HG03097 (cell line): Measurements from ENCODE around the gene CACYBP.
"Not testable (repeated sequence)": the region's sequence is repeated elsewhere in the genome, so short reads cannot be mapped to it uniquely, and the experiment has no call there.

ENCODE experiments used
- ATAC-seq: cut with Tn5 transposase; IDR thresholded peaks from one replicate; pipeline ENCODE4 v1.9.1; 2021; ENCODE audit not compliant: unreplicated experiment, low FRiP score

Gene CACYBP

DNA sequence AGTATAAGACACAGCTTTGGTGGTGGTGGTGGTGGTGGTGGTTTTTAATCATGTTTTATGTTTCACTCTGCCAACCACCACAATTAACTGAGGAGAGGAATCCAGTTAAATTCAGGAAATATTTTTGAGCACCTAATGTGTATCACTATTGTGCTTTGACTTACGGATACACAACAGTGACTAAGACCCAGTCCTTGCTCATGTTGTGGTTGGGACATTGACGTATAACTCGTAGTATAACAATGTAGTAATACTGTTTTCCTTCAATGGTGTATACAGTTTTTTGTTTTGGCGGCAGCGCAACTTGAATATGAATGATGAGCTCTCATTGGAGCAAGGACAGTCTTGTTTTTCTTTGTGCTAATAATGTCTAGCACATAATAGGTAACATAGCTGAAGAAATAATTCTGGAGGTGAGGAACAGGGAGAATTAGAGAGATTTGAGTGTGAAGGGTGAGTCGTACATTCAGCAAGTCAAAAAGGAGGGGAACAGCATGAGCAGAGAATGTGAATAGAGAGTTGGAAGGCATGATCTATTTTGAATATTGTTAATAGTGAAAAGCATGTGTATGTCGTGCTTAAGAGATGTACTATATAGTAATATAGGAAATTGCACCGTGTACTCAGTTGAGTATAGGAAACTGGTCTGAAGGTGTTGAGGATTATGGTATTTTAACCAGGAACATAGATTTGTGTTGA lies 5.5 kb downstream of the CACYBP start:
- no peak for ATAC-seq

GRCh38 chr1:175009532-175009931 lies 9.8 kb downstream of the CACYBP start:
- no peak for ATAC-seq

DNA sequence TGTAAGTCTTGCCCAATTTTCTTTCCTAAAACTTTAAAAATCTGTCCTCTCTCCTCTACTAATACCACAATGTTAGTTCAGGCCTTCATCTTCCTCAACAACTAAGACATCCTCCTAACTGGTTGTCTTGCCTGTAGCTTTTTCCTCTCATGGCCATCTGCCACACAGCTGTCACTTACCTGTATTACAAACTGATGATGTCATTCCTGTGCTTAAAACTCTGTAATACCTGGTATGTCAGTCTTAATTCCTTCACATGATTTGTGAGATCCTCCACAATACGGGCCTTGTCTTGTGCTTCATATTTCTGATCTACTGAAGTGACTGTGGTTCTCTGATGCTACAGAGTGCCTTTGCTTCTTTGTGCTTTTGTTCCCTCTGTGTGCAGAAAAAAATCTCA lies 13.7 kb downstream of the CACYBP start:
- no peak for ATAC-seq

- no peak for ATAC-seq
Observed at GRCh38 chr1:175015243-175015642, 15.5 kb downstream of the CACYBP start.

DNA sequence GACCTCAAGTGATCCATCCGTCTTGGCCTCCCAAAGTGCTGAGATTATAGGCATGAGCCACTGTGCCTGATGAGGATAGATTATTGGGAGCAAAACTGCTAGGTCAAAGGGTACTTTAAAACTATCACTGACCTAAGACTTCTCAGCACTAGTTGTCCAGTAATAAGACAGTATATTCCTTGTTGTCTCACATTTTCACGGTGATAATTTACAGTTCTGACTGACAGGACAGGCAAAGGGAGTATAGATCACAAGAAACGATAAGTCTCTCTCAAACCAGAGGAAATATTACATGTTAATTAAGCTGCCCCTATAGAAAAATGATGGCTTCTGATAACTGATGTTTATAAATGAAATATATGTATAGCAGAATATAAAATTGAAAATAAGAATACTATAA lies 19.8 kb downstream of the CACYBP start:
- ATAC-seq = no peak

- peak; percentile 90 for ATAC-seq
Observed at GRCh38 chr1:175023043-175023921, 23.5 kb downstream of the CACYBP start, which contains the start of gene MRPS14. Gene MRPS14, minus strand, starts transcription at chr1:175023425. Its CDS starts 17 bp downstream, at chr1:175023408.

DNA sequence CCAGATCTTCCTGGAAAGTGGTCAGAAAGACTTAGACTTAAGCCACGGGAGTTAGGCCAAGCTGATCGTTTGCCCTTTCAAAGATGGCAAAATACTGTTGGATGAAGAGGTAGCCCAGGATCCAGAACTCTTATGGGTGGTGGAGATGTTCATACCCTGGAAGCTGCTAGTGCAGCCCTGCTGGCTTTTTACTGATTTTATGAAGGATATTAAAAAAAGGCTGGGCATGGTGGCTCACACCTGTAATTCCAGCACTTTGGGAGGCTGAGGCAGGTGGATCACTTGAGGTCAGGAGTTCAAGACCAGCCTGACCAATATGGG lies 24.1 kb downstream of the CACYBP start:
- peak; percentile 13 for ATAC-seq

DNA sequence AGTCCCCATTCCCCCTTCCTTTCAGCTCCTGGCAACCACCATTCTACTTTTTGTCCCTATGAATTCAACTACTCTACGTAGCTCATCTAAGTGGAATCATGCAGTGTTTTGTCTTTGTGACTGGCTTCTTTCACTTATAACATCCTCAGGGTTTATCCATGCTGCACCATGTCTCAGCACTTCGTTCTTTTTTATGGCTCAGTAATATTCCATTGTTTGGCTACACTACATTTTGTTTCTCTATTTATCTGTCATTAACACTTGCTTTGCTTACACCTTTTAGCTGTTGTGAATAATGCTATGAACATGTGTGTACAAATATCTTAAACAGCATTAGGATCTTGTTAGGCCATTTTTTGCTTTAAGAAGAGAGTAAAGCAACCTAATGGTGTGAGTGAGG lies 25.0 kb downstream of the CACYBP start:
- ATAC-seq = no peak

DNA sequence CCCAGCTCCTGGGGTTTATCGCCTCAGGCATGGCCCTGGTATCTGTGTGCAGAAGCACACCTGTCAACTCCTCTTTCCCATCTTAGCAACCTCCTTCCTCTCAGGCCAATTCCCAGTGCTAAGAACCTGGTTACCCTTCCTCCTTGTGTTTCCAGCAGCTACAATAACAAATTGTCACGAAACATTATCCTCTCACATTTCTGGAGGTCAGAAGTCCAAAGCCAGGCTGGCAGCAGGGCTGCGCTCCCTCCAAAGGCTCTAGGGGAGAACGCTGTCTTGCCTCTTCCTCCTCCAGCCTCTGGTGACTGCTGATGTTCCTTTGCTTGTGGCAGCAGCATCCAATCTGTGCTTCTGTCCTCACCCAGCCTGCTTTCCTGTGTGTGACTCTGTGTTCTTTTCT lies 34.2 kb downstream of the CACYBP start:
- no peak for ATAC-seq

DNA sequence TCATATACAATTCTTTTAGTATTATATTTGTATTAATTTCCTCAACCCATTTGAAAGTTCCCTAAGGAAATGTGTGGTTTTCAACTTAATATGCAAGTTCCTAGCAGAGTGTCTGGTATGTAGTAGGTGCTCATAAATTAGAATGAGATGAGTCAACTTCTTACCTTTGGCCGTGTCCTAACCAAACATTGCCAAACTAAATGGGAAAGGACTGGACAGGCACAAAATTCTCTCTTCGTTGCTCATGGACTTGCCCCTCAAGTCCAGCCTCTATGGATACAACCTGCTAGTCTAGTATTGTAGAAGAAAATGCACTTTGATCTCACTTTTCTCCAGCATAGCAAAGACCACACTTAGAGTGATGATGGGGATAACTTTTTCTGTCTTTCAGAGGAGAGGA lies 35.0 kb downstream of the CACYBP start:
- ATAC-seq = no peak

- ATAC-seq = no peak
Observed at GRCh38 chr1:175035865-175036264, 36.1 kb downstream of the CACYBP start.

GRCh38 chr1:175036476-175036875 lies 36.7 kb downstream of the CACYBP start:
- ATAC-seq = no peak

DNA sequence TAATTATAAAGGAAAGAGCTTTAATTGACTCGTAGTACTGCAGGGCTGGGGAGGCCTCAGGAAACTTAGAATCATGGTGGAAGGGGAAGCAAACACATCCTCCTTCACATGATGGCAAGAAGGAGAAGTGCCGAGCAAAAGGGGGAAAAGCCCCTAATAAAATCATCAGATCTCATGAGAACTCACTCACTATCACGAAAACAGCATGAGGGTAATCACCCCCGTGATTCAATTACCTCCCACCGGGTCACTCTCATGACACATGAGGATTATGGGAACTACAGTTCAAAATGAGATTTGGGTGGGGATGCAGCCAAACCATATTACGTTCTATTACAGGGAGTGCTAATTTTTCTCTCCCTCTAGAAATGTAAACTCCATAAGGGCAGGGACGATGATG lies 37.7 kb downstream of the CACYBP start:
- ATAC-seq = no peak

DNA sequence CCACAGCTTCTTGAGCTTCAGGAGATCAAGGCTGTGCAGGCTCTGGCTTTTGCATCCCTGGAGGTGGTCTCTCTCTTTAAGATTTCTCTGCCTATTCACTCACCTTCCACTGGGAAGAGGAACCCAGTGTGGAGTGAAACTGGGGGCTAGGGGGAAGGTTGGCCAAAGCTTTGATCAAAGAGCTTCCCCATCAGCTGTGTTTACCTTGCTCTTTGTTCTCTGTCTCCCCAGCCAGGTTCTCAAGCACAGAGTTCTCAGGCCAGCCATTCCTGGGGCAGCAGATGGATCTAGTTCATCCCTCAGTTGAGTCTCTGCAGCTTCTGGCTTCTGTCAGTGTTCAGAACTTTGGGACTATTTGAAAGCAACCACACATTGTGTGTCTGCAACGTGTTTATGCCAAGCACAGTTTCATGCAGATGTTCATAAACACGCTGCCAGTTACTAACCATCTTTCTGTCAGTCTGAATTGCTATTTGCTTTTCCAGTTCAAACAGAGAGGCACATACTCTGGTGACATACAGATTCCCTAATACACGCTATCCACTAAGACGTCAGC lies 40.7 kb downstream of the CACYBP start:
- ATAC-seq = no peak

GRCh38 chr1:175042650-175043049 lies 42.9 kb downstream of the CACYBP start:
- no peak for ATAC-seq

DNA sequence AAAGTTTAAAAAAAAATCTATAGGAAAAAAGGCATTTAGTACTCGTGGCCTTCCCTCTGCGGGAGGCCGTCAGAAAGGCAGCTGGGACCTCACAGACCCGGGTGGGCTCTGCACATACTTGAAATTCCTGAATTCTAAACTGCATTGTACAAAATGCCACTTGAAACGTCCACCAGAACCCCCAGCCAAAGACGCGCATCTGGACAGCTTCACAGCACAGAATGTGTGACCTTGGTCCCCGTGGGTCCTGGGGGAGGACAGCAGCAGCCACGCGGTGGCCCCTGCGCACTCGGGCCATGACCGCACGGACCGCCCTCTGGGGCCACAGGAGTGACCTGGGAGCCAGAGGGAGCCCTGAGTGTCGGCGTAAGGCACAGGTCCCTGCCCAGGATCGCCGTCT lies 44.1 kb downstream of the CACYBP start:
- no peak for ATAC-seq

GRCh38 chr1:175044591-175044990 lies 44.8 kb downstream of the CACYBP start:
- ATAC-seq = not testable (repeated sequence)

DNA sequence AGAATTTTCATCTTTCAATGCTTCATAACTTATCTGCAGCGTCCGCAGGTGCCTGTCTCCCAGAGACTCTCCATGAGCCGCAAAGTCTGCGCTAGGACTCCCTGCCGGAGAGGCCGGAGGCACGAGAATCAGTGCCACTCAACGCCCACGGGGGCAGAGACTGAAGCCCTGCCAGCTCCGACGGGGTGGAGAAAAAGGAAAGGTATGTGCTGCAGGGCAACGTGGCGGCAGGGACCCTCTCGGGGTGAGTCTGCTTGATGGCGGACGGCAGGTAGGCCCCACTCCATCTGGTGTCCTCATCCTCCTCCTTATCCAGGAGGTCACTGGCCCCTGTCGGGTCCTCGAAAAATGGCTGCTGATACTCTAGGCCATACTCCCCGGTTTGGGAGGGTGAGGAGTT lies 45.4 kb downstream of the CACYBP start:
- no peak for ATAC-seq

DNA sequence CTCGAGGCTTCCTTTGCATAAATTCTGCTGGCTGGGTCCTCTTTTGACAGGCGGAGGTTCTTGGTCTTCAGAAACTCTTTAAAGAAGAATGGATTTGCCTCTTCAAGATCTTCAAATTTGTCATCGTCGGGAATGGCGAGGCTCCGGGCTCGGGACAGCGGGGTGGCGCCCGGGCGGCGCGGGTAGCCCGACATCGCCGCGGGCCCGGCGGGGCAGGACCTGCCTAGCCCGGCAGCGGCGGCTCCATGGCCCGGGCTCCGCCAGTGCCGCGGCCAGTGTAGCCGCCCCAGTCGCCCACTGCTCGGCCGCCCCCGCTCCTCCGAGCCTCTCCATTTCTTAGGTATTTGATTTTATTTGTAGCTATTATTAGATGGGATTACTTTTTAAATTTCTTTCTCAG lies 45.8 kb downstream of the CACYBP start:
- no peak for ATAC-seq

- ATAC-seq = no peak
Observed at GRCh38 chr1:175050992-175051391, 51.2 kb downstream of the CACYBP start.

DNA sequence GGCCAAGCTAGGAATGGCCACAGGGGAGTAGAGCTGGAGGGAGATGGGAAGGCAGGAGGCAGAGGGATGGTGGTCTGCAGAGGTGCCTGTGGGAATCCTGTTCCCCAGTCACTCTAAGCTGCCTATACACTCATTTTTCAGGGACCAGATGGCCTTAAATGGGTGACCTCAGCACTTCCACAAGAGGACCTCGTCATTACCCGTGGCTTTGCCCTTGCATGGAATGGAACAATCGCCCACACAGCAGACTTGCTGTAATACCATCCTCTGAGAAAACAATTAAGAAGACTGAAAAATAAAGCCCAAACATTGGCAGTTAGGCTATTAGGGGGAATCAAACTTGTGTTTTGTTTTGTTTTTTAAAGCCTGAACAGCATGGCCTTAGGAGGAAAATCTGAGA lies 55.0 kb downstream of the CACYBP start:
- ATAC-seq = no peak
